ENCODE data around the gene C2orf15. TPM values are rescaled to one million over a fixed set of nuclear protein-coding genes. Genes with fewer than 3 reads are reported as not detected.

Gene C2orf15

DNA sequence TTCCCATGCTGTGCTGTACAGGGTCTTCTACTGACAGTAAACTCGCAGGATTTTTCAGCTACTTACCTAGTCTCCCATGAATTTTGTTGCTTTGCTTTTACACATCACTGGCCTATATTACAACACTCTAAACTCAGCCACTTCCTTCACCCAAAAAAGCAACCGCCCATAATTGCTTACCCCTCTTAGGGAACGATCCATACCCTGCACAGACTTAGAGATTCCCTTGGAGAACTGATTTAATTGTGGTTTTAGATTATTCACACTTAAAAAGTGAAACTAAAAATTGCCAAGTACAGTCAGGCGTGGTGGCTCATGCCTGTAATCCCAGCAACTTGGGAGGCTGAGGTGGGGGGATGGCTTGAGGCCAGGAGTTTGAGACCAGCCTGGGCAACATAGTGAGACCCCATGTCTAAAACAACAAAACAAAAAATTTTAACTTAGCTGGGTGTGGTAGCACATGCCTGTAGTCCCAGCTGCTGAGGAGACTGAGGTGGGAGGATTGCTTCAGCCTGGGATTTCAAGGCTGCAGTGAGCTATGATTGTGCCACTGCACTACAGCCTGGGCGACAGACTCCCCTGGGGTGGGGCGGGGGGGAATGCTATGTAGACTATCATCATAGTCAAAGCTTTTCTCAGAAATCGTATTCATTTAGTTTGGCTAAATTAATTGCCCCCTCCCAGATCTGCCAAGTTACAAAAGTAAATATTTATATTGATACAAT, 58.7 kb downstream of the C2orf15 start:
- H3K79me2 ChIP-seq (ENCODE audit: control insufficient read depth, insufficient read depth, low read length): no peaks in the 10 kb centered on the region
- no peak overlapping the region for H3K18ac ChIP-seq (ENCODE audit: low read length)
- no peak overlapping the region for H4K8ac ChIP-seq (ENCODE audit: low read depth, low read length)
- no peak overlapping the region for H3K4me3 ChIP-seq (ENCODE audit: low read length)
- no peak overlapping the region for H3K23ac ChIP-seq (ENCODE audit: low read length)
- no peak overlapping the region for H3K27ac ChIP-seq (ENCODE audit: low read depth, low read length)
- H3K27me3 ChIP-seq (ENCODE audit: insufficient read depth, low read length, poor library complexity): no peaks in the 10 kb centered on the region
- DNase-seq: no peak
- no peak overlapping the region for H3K4ac ChIP-seq (ENCODE audit: low read depth, low read length)
- no peak overlapping the region for H2AK5ac ChIP-seq (ENCODE audit: low read length)
- no peak overlapping the region for H2BK15ac ChIP-seq (replicated peaks; ENCODE audit: low read depth)
- peaks cover 2% of the 10 kb centered on the region for H3K36me3 ChIP-seq (ENCODE audit: control insufficient read depth, insufficient read depth, low read length)
- no peaks in the 10 kb centered on the region for H3K4me1 ChIP-seq (ENCODE audit: control insufficient read depth, low read depth, low read length)
- H4K5ac ChIP-seq (ENCODE audit: low read length): no peak overlapping the region
- H2BK5ac ChIP-seq (ENCODE audit: low read length): no peak overlapping the region
- H3K4me2 ChIP-seq (ENCODE audit: low read length): no peak overlapping the region
- no peak overlapping the region for H3K56ac ChIP-seq (ENCODE audit: low read length)
- H3K79me1 ChIP-seq (ENCODE audit: low read length): no peaks in the 10 kb centered on the region
- H2BK120ac ChIP-seq (ENCODE audit: low read depth, low read length): no peak overlapping the region
- WGBS (ENCODE audit: extremely low coverage, insufficient coverage, low lambda C conversion rate): no CpG with 5 or more reads among the region's 7 CpGs
- H3K9ac ChIP-seq (ENCODE audit: low read length): no peak overlapping the region

Small RNAs within 50 kb of the gene (small RNA-seq; reads per million reads assigned to genes)
- not detected for gene AC092587.1 (ENCODE audit: insufficient read depth)
